Thyroid gland (tissue), 4 donors: ENCODE results near the gene TMEM167B. TPM values are rescaled to one million over a fixed set of nuclear protein-coding genes. Genes with fewer than 3 reads are reported as not detected.
"Not testable (repeated sequence)": the region's sequence is repeated elsewhere in the genome, so short reads cannot be mapped to it uniquely, and the experiment has no call there.

ENCODE experiments used
- DNase-seq, 2 donors: peaks; one replicate each; pipeline ENCODE4 v3.0.0-alpha.2; 2019
- H3K27ac ChIP-seq, 3 donors: fragments of 200-600 bp; sonication (generic); 1 replicate in 2 of 3; 2 replicates in 1 of 3; pipeline ENCODE4 v1.5.1; 2016 to 2019; ENCODE audit warnings: mild to moderate bottlenecking in 1 of 3, moderate library complexity in 1 of 3
- H3K27me3 ChIP-seq: fragments of 200-600 bp; sonication (generic); one replicate; pipeline ENCODE4 v1.5.1; 2019
- H3K36me3 ChIP-seq, 2 donors: fragments of 200-600 bp; sonication (generic); one replicate each; pipeline ENCODE4 v1.5.1; 2016 to 2019
- H3K4me1 ChIP-seq, 2 donors: fragments of 200-600 bp; sonication (generic); one replicate each; pipeline ENCODE4 v1.5.1; 2017 to 2019
- H3K4me3 ChIP-seq, 3 donors: fragments of 200-600 bp; sonication (generic); replicated peaks in 1 of 3; 1 replicate in 2 of 3; 2 replicates in 1 of 3; pipeline ENCODE4 v1.5.1; 2016; ENCODE audit warnings: mild to moderate bottlenecking in 1 of 3
- H3K9me3 ChIP-seq: fragments of 200-600 bp; sonication (generic); one replicate; pipeline ENCODE4 v1.5.1; 2017
- CTCF ChIP-seq, 6 experiments: fragments of 200-600 bp in 3 of 6; fragments of 450-650 bp in 3 of 6; sonication (generic) in 3 of 6; IDR thresholded peaks; one replicate each; pipeline ENCODE4 v1.5.1; 2016 to 2019; ENCODE audit warnings: antibody characterized with exemption in 6 of 6, mild to moderate bottlenecking in 2 of 6, inconsistent platforms in 1 of 6, moderate library complexity in 1 of 6
- POLR2A ChIP-seq, 2 donors: fragments of 450-650 bp; IDR thresholded peaks; one replicate each; pipeline ENCODE4 v1.6.1; 2017; ENCODE audit warnings: antibody characterized with exemption in 2 of 2, mild to moderate bottlenecking in 2 of 2, moderate library complexity in 1 of 2
- WGBS, 2 donors: methylation state at CpG; one replicate each; pipeline ENCODE4 v1.1.5; 2017; 5-methylcytosine and 5-hydroxymethylcytosine counted together
- intact Hi-C: fragments of 100-400 bp; cut with DNase I; formaldehyde crosslinking; loops from one replicate; pipeline ENCODE4 v1.15.1; 2023
- small RNA-seq: library from RNA; depleted of rRNA; stranded (forward); fragments of <200 nt; gene quantifications from one replicate; pipeline ENCODE3, GENCODE V24; 2016
- total RNA-seq, 4 donors: library from RNA; depleted of rRNA; stranded (reverse); fragments of >200 nt; gene quantifications; one replicate each; pipeline ENCODE4 v1.2.3, GENCODE V29; 2016

Gene TMEM167B
- total RNA-seq, 4 donors from 2014 or later = 36.5 to 46.5 (median 39.2) TPM

- no peaks in the 10 kb centered on the region for H3K27me3 ChIP-seq
- TF ChIP-seq POLR2A (IDR thresholded peaks at IDR 0.05) (no peak), CTCF (IDR thresholded peaks at IDR 0.05) (no peak)
- no peak overlapping the region for H3K27ac ChIP-seq
- no peak overlapping the region for H3K4me3 ChIP-seq
- no peaks in the 10 kb centered on the region for H3K9me3 ChIP-seq
- intact Hi-C loops = no loop called here
- no peak for DNase-seq
- peaks cover 0 to 5% of the 10 kb centered on the region in 2 donors for H3K4me1 ChIP-seq
- no peaks in the 10 kb centered on the region for H3K36me3 ChIP-seq
- WGBS, 2 donors = 94 to 98% methylated on average over 2 to 3 of the region's 3 CpGs
These were observed 47.4 kb downstream of the TMEM167B start for GRCh38 chr1:109137958-109138357.

- H3K27ac ChIP-seq = no peak overlapping the region
- no peaks in the 10 kb centered on the region for H3K36me3 ChIP-seq
- 94 to 95% methylated on average over 3 of the region's 3 CpGs for WGBS, 2 donors
- intact Hi-C loops = no loop called here
- H3K27me3 ChIP-seq = no peaks in the 10 kb centered on the region
- no peaks in the 10 kb centered on the region for H3K9me3 ChIP-seq
- no peak for DNase-seq
- TF ChIP-seq POLR2A (IDR thresholded peaks at IDR 0.05) (no peak), CTCF (IDR thresholded peaks at IDR 0.05) (no peak)
- H3K4me3 ChIP-seq = no peak overlapping the region
- H3K4me1 ChIP-seq = peaks cover 0 to 5% of the 10 kb centered on the region in 2 donors
These were observed 47.8 kb downstream of the TMEM167B start for GRCh38 chr1:109138358-109138757.

- TF ChIP-seq CTCF (IDR thresholded peaks at IDR 0.05) = no peak
- no peak for TF ChIP-seq POLR2A (IDR thresholded peaks at IDR 0.05)
- WGBS, 2 donors = 89 to 93% methylated on average over 3 of the region's 3 CpGs
- Histone ChIP-seq H3K9me3 (no peaks in the 10 kb centered on the region), H3K4me3 (no peak overlapping the region), H3K27me3 (no peaks in the 10 kb centered on the region), H3K36me3 (no peaks in the 10 kb centered on the region), H3K27ac (no peak overlapping the region), H3K4me1 (no peaks in the 10 kb centered on the region)
- intact Hi-C loops = no loop called here
- DNase-seq = no peak
These were observed 49.8 kb downstream of the TMEM167B start for GRCh38 chr1:109140392-109140791.

- TF ChIP-seq CTCF (IDR thresholded peaks at IDR 0.05) (no peak), POLR2A (IDR thresholded peaks at IDR 0.05) (no peak)
- intact Hi-C loops = no loop called here
- DNase-seq = no peak
- Histone ChIP-seq H3K4me1 (no peaks in the 10 kb centered on the region), H3K36me3 (no peaks in the 10 kb centered on the region), H3K27me3 (no peaks in the 10 kb centered on the region), H3K27ac (no peak overlapping the region), H3K9me3 (no peaks in the 10 kb centered on the region), H3K4me3 (no peak overlapping the region)
- WGBS, 2 donors = 93 to 94% methylated on average over 5 of the region's 5 CpGs
These were observed 51.7 kb downstream of the TMEM167B start for GRCh38 chr1:109142260-109142659.

- H3K36me3 ChIP-seq, H3K27me3 ChIP-seq, DNase-seq, H3K9me3 ChIP-seq, H3K4me1 ChIP-seq, H3K27ac ChIP-seq, intact Hi-C loops, H3K4me3 ChIP-seq: not testable (repeated sequence)
- WGBS, 2 donors = 93 to 95% methylated on average over 6 of the region's 6 CpGs
These were observed 52.2 kb downstream of the TMEM167B start for GRCh38 chr1:109142725-109143124.

Small RNA genes lying within 50 kb of the gene (small RNA-seq; reads per million reads assigned to genes)
- gene AL356488.2 = not detected

Other genes starting within 250 kb of the TMEM167B start
- gene AKNAD1, start 233.7 kb upstream of the TMEM167B start, total RNA-seq = 1 to 10 TPM in 1 of 4 donors, not detected in 3; 6.2 TPM
- 10 to 100 TPM in 1 of 4 donors, 1 to 10 TPM in 3; 1.3 to 15.5 (median 6.1) TPM for gene GPSM2, start 213.8 kb upstream of the TMEM167B start, total RNA-seq
- 10 to 100 TPM; 29.3 to 35.6 (median 32.9) TPM for gene CLCC1, start 127.3 kb upstream of the TMEM167B start, total RNA-seq
- 10 to 100 TPM in 3 of 4 donors, 1 to 10 TPM in 1; 9.4 to 23.2 (median 12.9) TPM for gene WDR47, start 48.7 kb upstream of the TMEM167B start, total RNA-seq
- 10 to 100 TPM; 25.6 to 47.1 (median 43.9) TPM for gene TAF13, start 14.8 kb upstream of the TMEM167B start, total RNA-seq
- 10 to 100 TPM in 2 of 4 donors, 1 to 10 TPM in 2; 4.7 to 24.0 (median 12.3) TPM for gene ELAPOR1, start 23.4 kb downstream of the TMEM167B start, total RNA-seq
- gene SARS1, start 123.2 kb downstream of the TMEM167B start, total RNA-seq = 100 to 1,000 TPM; 164 to 264 (median 200) TPM
- gene CELSR2, start 158.8 kb downstream of the TMEM167B start, total RNA-seq = 10 to 100 TPM; 23.5 to 54.9 (median 47.6) TPM
- 1 to 10 TPM; 1.0 to 4.0 (median 2.2) TPM for gene PSRC1, start 192.4 kb downstream of the TMEM167B start, total RNA-seq
- gene MYBPHL, start 216.2 kb downstream of the TMEM167B start, total RNA-seq = not detected